Thymus (tissue), 11 donors: ENCODE data around the gene LIMCH1. TPM values are rescaled to one million over a fixed set of nuclear protein-coding genes. Genes with fewer than 3 reads are reported as not detected.

ENCODE experiments used
- DNase-seq, 9 donors: peaks; one replicate each; pipeline ENCODE4 v3.0.0-alpha.2; 2013; ENCODE audit warnings: low spot score in 9 of 9, low read depth in 6 of 9, missing footprints in 1 of 9
- H3K27ac ChIP-seq, 2 donors: one replicate each; pipeline ENCODE4 v1.5.1; 2013; ENCODE audit warnings: control low read depth in 1 of 2, low read depth in 1 of 2, low read length in 1 of 2, mild to moderate bottlenecking in 1 of 2, moderate library complexity in 1 of 2
- H3K27me3 ChIP-seq, 2 donors: one replicate each; pipeline ENCODE4 v1.5.1; 2013; ENCODE audit warnings: low read length in 1 of 2; ENCODE audit not compliant: control insufficient read depth in 2 of 2, insufficient read depth in 1 of 2
- H3K36me3 ChIP-seq, 2 donors: one replicate each; pipeline ENCODE4 v1.5.1; 2013; ENCODE audit warnings: low read length in 1 of 2, mild to moderate bottlenecking in 1 of 2, moderate library complexity in 1 of 2; ENCODE audit not compliant: control insufficient read depth in 2 of 2, insufficient read depth in 2 of 2
- H3K4me1 ChIP-seq, 2 donors: one replicate each; pipeline ENCODE4 v1.5.1; 2013; ENCODE audit warnings: low read length in 2 of 2; ENCODE audit not compliant: control insufficient read depth in 2 of 2, insufficient read depth in 2 of 2
- H3K4me3 ChIP-seq, 2 donors: one replicate each; pipeline ENCODE4 v1.5.1; 2013; ENCODE audit warnings: low read length in 2 of 2, control low read depth in 1 of 2, mild to moderate bottlenecking in 1 of 2
- H3K9me3 ChIP-seq, 2 donors: one replicate each; pipeline ENCODE4 v1.5.1; 2013; ENCODE audit warnings: low read length in 1 of 2, mild to moderate bottlenecking in 1 of 2; ENCODE audit not compliant: control insufficient read depth in 2 of 2, insufficient read depth in 1 of 2
- WGBS: extraction: QIAGEN DNeasy Blood & Tissue Kit; methylation state at CpG from one replicate; pipeline ENCODE4 v1.1.7; 2013; 5-methylcytosine and 5-hydroxymethylcytosine counted together
- polyA plus RNA-seq: library from polyadenylated mRNA; stranded (reverse); fragments of 200-250 nt; gene quantifications from one replicate; pipeline ENCODE4 v1.2.3, GENCODE V29; 2013
- total RNA-seq: library from RNA; stranded (reverse); fragments of 120-200 nt; gene quantifications from one replicate; pipeline ENCODE4 v1.2.4, GENCODE V29; 2013
- donor health status: healthy.

LIMCH1 gene
- total and polyA plus RNA-seq, 2 donors = 5.4 to 13.8 TPM

DNA sequence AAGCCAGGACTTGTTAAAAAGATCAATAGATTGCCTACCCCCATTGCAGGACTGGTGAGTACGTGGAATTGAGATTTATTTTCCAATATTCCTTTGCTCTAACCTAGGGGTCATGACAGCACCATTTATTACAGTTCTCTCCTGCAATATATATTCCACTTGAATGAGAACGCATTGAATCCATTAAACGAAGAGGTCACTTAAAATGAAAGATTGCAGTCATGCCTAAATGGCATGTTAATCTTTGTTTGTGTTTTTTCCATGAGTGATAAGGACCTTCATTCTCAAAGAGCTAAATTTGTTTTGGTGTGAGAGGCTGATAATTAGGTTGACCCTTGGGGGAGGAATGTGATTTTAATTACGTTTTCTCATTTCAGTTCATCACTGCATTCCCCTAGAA lies 13.5 kb upstream of the LIMCH1 start:
- no peak for DNase-seq
- 79% methylated on average over 4 of the region's 4 CpGs for WGBS
- H3K36me3 ChIP-seq = no peaks in the 10 kb centered on the region
- H3K4me3 ChIP-seq = no peak overlapping the region
- no peaks in the 10 kb centered on the region for H3K27me3 ChIP-seq
- no peaks in the 10 kb centered on the region for H3K9me3 ChIP-seq
- no peak overlapping the region for H3K27ac ChIP-seq
- no peaks in the 10 kb centered on the region for H3K4me1 ChIP-seq

DNA sequence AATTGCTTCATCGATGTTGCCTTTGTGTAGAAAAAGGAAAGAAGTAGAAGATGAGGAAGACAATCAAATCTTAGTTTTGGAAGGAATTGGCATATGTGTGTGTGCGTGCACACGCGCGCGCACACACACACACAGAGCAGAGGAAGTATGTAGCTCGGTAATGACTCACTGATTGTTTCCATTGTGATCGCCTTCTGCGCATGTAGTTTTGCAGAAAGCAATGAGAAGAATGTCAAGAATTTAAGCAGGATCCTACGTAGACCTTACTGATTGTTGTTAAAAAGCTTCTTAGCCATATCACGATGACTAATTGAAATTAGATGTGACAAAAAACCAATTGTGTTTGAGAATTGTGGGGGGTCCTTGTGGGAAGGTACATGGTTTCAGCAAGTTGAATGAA lies 12.8 kb upstream of the LIMCH1 start:
- Histone ChIP-seq H3K36me3 (no peaks in the 10 kb centered on the region), H3K4me1 (no peaks in the 10 kb centered on the region), H3K27me3 (no peaks in the 10 kb centered on the region), H3K27ac (no peak overlapping the region), H3K9me3 (no peaks in the 10 kb centered on the region), H3K4me3 (no peak overlapping the region)
- 97% methylated on average over 11 of the region's 11 CpGs for WGBS
- DNase-seq = no peak

GRCh38 chr4:41526628-41527027 lies 11.3 kb upstream of the LIMCH1 start:
- no peaks in the 10 kb centered on the region for H3K27me3 ChIP-seq
- H3K4me3 ChIP-seq = no peak overlapping the region
- no peak overlapping the region for H3K27ac ChIP-seq
- H3K4me1 ChIP-seq = no peaks in the 10 kb centered on the region
- no peak for DNase-seq
- 92% methylated on average over 2 of the region's 2 CpGs for whole genome bisulfite sequencing
- no peaks in the 10 kb centered on the region for H3K36me3 ChIP-seq
- H3K9me3 ChIP-seq = no peaks in the 10 kb centered on the region

- Histone ChIP-seq H3K27me3 (no peaks in the 10 kb centered on the region), H3K9me3 (no peaks in the 10 kb centered on the region), H3K4me3 (no peak overlapping the region), H3K36me3 (no peaks in the 10 kb centered on the region), H3K4me1 (no peaks in the 10 kb centered on the region), H3K27ac (no peak overlapping the region)
- WGBS = 74% methylated on average over 6 of the region's 6 CpGs
- DNase-seq = no peak
These were observed 9.3 kb upstream of the LIMCH1 start for GRCh38 chr4:41528512-41529205.

- DNase-seq = no peak
- no peak overlapping the region for H3K4me3 ChIP-seq
- no peak overlapping the region for H3K27ac ChIP-seq
- H3K27me3 ChIP-seq = no peaks in the 10 kb centered on the region
- 95% methylated on average over 5 of the region's 5 CpGs for WGBS
- H3K4me1 ChIP-seq = no peaks in the 10 kb centered on the region
- H3K36me3 ChIP-seq = no peaks in the 10 kb centered on the region
- no peaks in the 10 kb centered on the region for H3K9me3 ChIP-seq
These were observed 7.2 kb upstream of the LIMCH1 start for GRCh38 chr4:41530741-41531140.

DNA sequence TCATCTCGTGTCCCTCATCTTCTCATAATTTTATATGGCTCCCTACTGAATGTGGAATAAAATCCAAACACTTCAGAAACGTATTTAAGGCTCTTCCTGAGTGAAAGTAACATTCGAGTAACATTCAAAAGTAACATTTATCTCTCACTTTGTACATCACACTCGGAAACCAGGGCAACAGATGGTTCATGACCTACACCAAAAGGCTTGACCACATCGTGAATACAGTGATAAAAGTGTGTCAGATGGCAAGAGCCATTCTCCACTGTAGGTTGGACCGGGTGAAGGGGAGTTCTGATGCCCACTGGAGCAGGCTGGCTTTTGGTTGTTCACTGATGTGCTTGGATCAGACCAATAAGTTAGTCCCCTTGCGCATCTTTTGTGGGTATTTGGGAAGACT lies 5.6 kb upstream of the LIMCH1 start:
- Histone ChIP-seq H3K27me3 (no peaks in the 10 kb centered on the region), H3K36me3 (no peaks in the 10 kb centered on the region), H3K4me1 (no peaks in the 10 kb centered on the region), H3K27ac (no peak overlapping the region), H3K4me3 (no peak overlapping the region), H3K9me3 (no peaks in the 10 kb centered on the region)
- no peak for DNase-seq
- WGBS = 91% methylated on average over 7 of the region's 7 CpGs

- no peaks in the 10 kb centered on the region for H3K27me3 ChIP-seq
- no peaks in the 10 kb centered on the region for H3K4me1 ChIP-seq
- no peak overlapping the region for H3K27ac ChIP-seq
- H3K4me3 ChIP-seq = no peak overlapping the region
- DNase-seq = no peak
- H3K36me3 ChIP-seq = no peaks in the 10 kb centered on the region
- WGBS = 66% methylated on average over 2 of the region's 2 CpGs
- H3K9me3 ChIP-seq = no peaks in the 10 kb centered on the region
These were observed 5.1 kb upstream of the LIMCH1 start for GRCh38 chr4:41532882-41533281.

DNA sequence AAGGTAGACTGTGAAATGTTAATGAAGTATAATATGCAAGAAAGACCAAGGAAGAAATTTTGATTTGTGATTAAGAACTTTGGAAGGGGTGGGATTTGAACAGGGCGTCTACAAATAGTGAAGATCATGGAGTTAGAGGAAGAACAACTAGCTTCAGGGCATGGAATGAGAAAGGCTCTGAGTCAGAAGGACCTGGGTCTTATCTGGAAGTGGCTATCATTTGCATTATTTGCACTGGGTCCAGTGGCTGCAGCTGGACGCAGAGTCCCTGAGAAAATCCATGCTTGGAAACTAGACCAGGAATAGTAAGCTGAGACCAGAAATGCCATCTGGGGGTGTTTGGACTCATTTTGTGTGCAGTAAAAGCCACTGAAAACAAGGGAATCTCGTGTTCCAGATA lies 4.3 kb upstream of the LIMCH1 start:
- Histone ChIP-seq H3K27ac (no peak overlapping the region), H3K9me3 (no peaks in the 10 kb centered on the region), H3K27me3 (no peaks in the 10 kb centered on the region), H3K4me3 (no peak overlapping the region), H3K36me3 (no peaks in the 10 kb centered on the region), H3K4me1 (no peaks in the 10 kb centered on the region)
- DNase-seq = no peak
- 83% methylated on average over 3 of the region's 3 CpGs for WGBS

GRCh38 chr4:41534404-41534803 lies 3.6 kb upstream of the LIMCH1 start:
- H3K36me3 ChIP-seq = no peaks in the 10 kb centered on the region

More at GRCh38 chr4:41534404-41534803, 3.6 kb upstream of the LIMCH1 start:
- Histone ChIP-seq H3K27ac (no peak overlapping the region), H3K4me1 (no peaks in the 10 kb centered on the region), H3K9me3 (no peaks in the 10 kb centered on the region), H3K4me3 (no peak overlapping the region), H3K27me3 (no peaks in the 10 kb centered on the region)
- no peak for DNase-seq
